ENCODE results near the gene SKIC8.

The SKIC8 gene

DNA sequence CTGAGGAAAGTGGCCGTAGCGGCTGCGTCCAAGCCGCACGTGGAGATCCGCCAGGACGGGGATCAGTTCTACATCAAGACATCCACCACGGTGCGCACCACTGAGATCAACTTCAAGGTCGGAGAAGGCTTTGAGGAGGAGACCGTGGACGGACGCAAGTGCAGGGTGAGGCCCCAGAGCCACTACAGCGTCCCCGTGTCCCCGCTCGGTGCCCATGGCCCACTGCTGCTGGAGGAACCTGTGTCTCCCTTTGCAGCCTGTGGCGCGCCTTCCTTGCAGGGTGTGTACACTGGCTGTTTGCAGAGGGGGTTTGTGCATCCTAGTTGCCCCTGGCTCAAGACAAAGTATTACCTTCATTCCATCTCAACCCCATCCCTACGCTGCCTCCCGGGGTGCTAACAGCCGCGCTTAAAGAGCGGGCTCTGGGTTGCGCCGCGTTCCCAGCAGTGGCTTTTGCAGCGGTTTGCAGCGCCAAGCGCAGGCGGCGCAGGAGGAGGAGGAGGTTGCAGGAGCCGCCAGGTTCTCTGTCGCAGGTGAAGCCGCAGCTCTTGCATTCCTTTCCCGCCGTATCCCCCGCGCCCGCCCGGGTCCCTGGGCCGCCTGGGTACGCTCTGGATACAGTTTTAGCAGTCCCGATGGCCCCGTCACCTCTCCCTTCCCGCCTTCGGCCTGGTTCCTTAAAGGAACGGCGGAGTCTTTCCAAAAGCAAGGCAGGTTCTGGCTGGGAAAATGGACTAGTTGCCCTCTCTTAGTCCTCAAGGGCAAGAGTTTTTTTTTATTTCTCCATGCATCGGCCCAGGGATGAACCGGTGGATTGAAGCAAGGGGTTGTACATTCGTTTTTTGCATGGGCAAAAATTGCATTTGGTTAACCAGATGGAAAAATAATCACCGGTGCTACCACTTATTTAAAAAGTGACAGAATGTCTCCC is 41.9 kb upstream of the SKIC8 start:
- no peaks in the 10 kb centered on the region for H3K36me3 ChIP-seq (ENCODE audit: control insufficient read depth, insufficient read depth, low read length)
- H3K4me3 ChIP-seq (replicated peaks; ENCODE audit: low read depth, low read length): no peak overlapping the region
- no peak for TF ChIP-seq CTCF (IDR thresholded peaks at IDR 0.05; ENCODE audit: insufficient read depth, low read length, poor library complexity, severe bottlenecking)
- H3K27me3 ChIP-seq (replicated peaks; ENCODE audit: control insufficient read depth, insufficient read depth, low read length): peaks cover 5% of the 10 kb centered on the region
- no peak for DNase-seq (ENCODE audit: extremely low read depth, insufficient read length)

- no peak for TF ChIP-seq CTCF (IDR thresholded peaks at IDR 0.05; ENCODE audit: insufficient read depth, low read length, poor library complexity, severe bottlenecking)
- no peaks in the 10 kb centered on the region for H3K36me3 ChIP-seq (ENCODE audit: control insufficient read depth, insufficient read depth, low read length)
- DNase-seq (ENCODE audit: extremely low read depth, insufficient read length): no peak
- H3K4me3 ChIP-seq (replicated peaks; ENCODE audit: low read depth, low read length): no peak within 1 kb of the TSS
- peaks cover 5% of the 10 kb centered on the region for H3K27me3 ChIP-seq (replicated peaks; ENCODE audit: control insufficient read depth, insufficient read depth, low read length)
Measured at GRCh38 chr15:78340231-78341056, 41.0 kb upstream of the SKIC8 start, which contains the start of gene CRABP1. TSS of gene CRABP1 (plus strand) at chr15:78340353. CDS start at chr15:78340429, 76 bp downstream.

DNA sequence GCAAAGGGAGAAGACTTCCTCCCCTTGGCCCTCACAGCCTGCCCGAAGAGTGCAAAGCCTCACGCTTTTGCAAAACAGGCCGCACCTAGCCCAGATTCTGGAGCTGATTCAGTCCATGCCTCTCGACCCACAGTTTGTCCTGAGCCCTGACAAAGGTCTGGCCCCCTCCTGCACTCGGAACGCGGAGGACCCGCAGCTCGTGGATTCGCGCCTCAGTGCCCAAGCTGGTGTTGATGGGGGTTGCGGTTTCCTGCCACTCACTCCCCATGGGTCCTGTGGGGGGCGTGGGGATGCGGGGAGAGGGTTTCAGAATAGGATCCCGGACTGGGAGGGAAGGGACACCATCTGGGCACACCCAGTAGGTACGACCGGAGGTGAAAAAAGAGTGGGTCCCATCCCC is 40.1 kb upstream of the SKIC8 start:
- H3K27me3 ChIP-seq (replicated peaks; ENCODE audit: control insufficient read depth, insufficient read depth, low read length): peaks cover 2% of the 10 kb centered on the region
- H3K36me3 ChIP-seq (ENCODE audit: control insufficient read depth, insufficient read depth, low read length): no peaks in the 10 kb centered on the region
- no peak overlapping the region for H3K4me3 ChIP-seq (replicated peaks; ENCODE audit: low read depth, low read length)
- DNase-seq (ENCODE audit: extremely low read depth, insufficient read length): no peak
- TF ChIP-seq CTCF (IDR thresholded peaks at IDR 0.05; ENCODE audit: insufficient read depth, low read length, poor library complexity, severe bottlenecking): no peak

- DNase-seq (ENCODE audit: extremely low read depth, insufficient read length): no peak
- no peak for TF ChIP-seq CTCF (IDR thresholded peaks at IDR 0.05; ENCODE audit: insufficient read depth, low read length, poor library complexity, severe bottlenecking)
- Histone ChIP-seq H3K4me3 (replicated peaks; ENCODE audit: low read depth, low read length) (no peak overlapping the region), H3K27me3 (replicated peaks; ENCODE audit: control insufficient read depth, insufficient read depth, low read length) (peaks cover 2% of the 10 kb centered on the region), H3K36me3 (ENCODE audit: control insufficient read depth, insufficient read depth, low read length) (no peaks in the 10 kb centered on the region)
Measured at GRCh38 chr15:78338781-78339180, 39.4 kb upstream of the SKIC8 start.

- H3K27me3 ChIP-seq (replicated peaks; ENCODE audit: control insufficient read depth, insufficient read depth, low read length): peaks cover 2% of the 10 kb centered on the region
- DNase-seq (ENCODE audit: extremely low read depth, insufficient read length): no peak
- TF ChIP-seq CTCF (IDR thresholded peaks at IDR 0.05; ENCODE audit: insufficient read depth, low read length, poor library complexity, severe bottlenecking): no peak
- H3K36me3 ChIP-seq (ENCODE audit: control insufficient read depth, insufficient read depth, low read length): no peaks in the 10 kb centered on the region
- H3K4me3 ChIP-seq (replicated peaks; ENCODE audit: low read depth, low read length): no peak overlapping the region
Measured at GRCh38 chr15:78335985-78336384, 36.6 kb upstream of the SKIC8 start.
